ENCODE data around the gene SLX4IP. TPM values are rescaled to one million over a fixed set of nuclear protein-coding genes. Genes with fewer than 3 reads are reported as not detected.

The SLX4IP gene
- total and polyA plus RNA-seq, 8 donors, result 2.5 to 6.4 (median 2.8) TPM

- Histone ChIP-seq H3K4me3 (no peak overlapping the region), H3K9me3 (no peaks in the 10 kb centered on the region), H3K4me1 (peaks cover 57 to 72% (median 58%) of the 10 kb centered on the region in 3 donors), H3K36me3 (peaks cover 0 to 43% (median 10%) of the 10 kb centered on the region in 3 donors), H3K27me3 (no peaks in the 10 kb centered on the region), H3K27ac (peak overlapping the region; percentile 7 to 66 (median 24))
- TF ChIP-seq CTCF (IDR thresholded peaks at IDR 0.05), result no peak
- WGBS, 2 donors, result 54 to 58% methylated on average over 13 of the region's 13 CpGs
- DNase-seq (peak in 5 of 6 donors; percentile 71 to 78 (median 74)), FAIRE-seq (no peak), ATAC-seq (peak; percentile 57 to 70 (median 68))
- intact Hi-C loops (cut with DNase I), result no loop called here
These were observed 223.1 kb downstream of the SLX4IP start for GRCh38 chr20:10658051-10658823.

- ATAC-seq (peak in 2 of 4 donors; percentile 2 to 10), FAIRE-seq (no peak), DNase-seq (no peak)
- Histone ChIP-seq H3K27ac (peak overlapping the region; percentile 7 to 66 (median 30)), H3K9me3 (no peaks in the 10 kb centered on the region), H3K4me1 (peaks cover 57 to 74% (median 60%) of the 10 kb centered on the region in 3 donors), H3K36me3 (peaks cover 0 to 45% (median 11%) of the 10 kb centered on the region in 3 donors), H3K4me3 (no peak overlapping the region), H3K27me3 (no peaks in the 10 kb centered on the region)
- no peak for TF ChIP-seq CTCF (IDR thresholded peaks at IDR 0.05)
- WGBS, 2 donors, result 12 to 20% methylated on average over 5 of the region's 5 CpGs
- intact Hi-C loops (cut with DNase I), result no loop called here
These were observed 223.9 kb downstream of the SLX4IP start for GRCh38 chr20:10658876-10659632.

- no peak for TF ChIP-seq CTCF (IDR thresholded peaks at IDR 0.05)
- peaks cover 55 to 72% (median 59%) of the 10 kb centered on the region in 3 donors for H3K4me1 ChIP-seq
These were observed 224.8 kb downstream of the SLX4IP start for GRCh38 chr20:10659651-10660601.

GRCh38 chr20:10660661-10661060, 225.6 kb downstream of the SLX4IP start:
- WGBS, 2 donors, result 77 to 78% methylated on average over 11 of the region's 11 CpGs
- Histone ChIP-seq H3K9me3 (no peaks in the 10 kb centered on the region), H3K36me3 (peaks cover 0 to 43% (median 11%) of the 10 kb centered on the region in 3 donors), H3K4me3 (no peak overlapping the region), H3K27me3 (no peaks in the 10 kb centered on the region), H3K27ac (peak overlapping the region in 3 of 4 donors; percentile 48 to 66 (median 51)), H3K4me1 (peaks cover 55 to 72% (median 59%) of the 10 kb centered on the region in 3 donors)
- intact Hi-C loops (cut with DNase I), result no loop called here
- no peak for DNase-seq
- FAIRE-seq, result no peak
- no peak for TF ChIP-seq CTCF (IDR thresholded peaks at IDR 0.05)
- ATAC-seq, result no peak

More at GRCh38 chr20:10659651-10660601, 224.8 kb downstream of the SLX4IP start:
- H3K9me3 ChIP-seq, result no peaks in the 10 kb centered on the region
- peak overlapping the region in 3 of 4 donors; percentile 48 to 66 (median 51) for H3K27ac ChIP-seq
- ATAC-seq, result no peak
- H3K36me3 ChIP-seq, result peaks cover 0 to 45% (median 11%) of the 10 kb centered on the region in 3 donors
- no peak overlapping the region for H3K4me3 ChIP-seq
- no peak for DNase-seq
- no peaks in the 10 kb centered on the region for H3K27me3 ChIP-seq
- no peak for FAIRE-seq
- intact Hi-C loops (cut with DNase I), result no loop called here
- 48 to 57% methylated on average over 12 of the region's 12 CpGs for WGBS, 2 donors

All from pancreas (tissue), 10 donors.